Mesenteric fat pad (tissue), 1 donor: ENCODE measurements around the gene GCNT3. TPM values are rescaled to one million over a fixed set of nuclear protein-coding genes. Genes with fewer than 3 reads are reported as not detected.
"Not testable (repeated sequence)": the region's sequence is repeated elsewhere in the genome, so short reads cannot be mapped to it uniquely, and the experiment has no call there.

Source experiments
- DNase-seq: peaks from one replicate; pipeline ENCODE4 v3.0.0-alpha.2; 2020; ENCODE audit warnings: low spot score
- total RNA-seq: library from RNA; stranded (reverse); fragmentation: NEBNext Ultra II Directional; extraction: Animal tissue kit (Norgen Biotek cat#: 25700); gene quantifications from one replicate; pipeline ENCODE4 v1.2.1, GENCODE V29; 2021
- donor health status: DM: yes; HTN: yes; CAD: no.

The GCNT3 gene
- total RNA-seq, 1 donor from 2014 or later = 0.55 TPM

- DNase-seq = no peak
Measured at GRCh38 chr15:59616379-59616778, 4.8 kb downstream of the GCNT3 start.

- no peak for DNase-seq
Measured at GRCh38 chr15:59618406-59618805, 6.8 kb downstream of the GCNT3 start.

GRCh38 chr15:59622289-59622688 is 10.7 kb downstream of the GCNT3 start:
- no peak for DNase-seq

GRCh38 chr15:59632714-59633113 is 21.1 kb downstream of the GCNT3 start:
- no peak for DNase-seq

- no peak for DNase-seq
Measured at GRCh38 chr15:59636184-59636583, 24.6 kb downstream of the GCNT3 start.

- not testable (repeated sequence) for DNase-seq
Measured at GRCh38 chr15:59637507-59637906, 25.9 kb downstream of the GCNT3 start.

GRCh38 chr15:59642351-59642750 is 30.8 kb downstream of the GCNT3 start:
- no peak for DNase-seq

GRCh38 chr15:59644756-59645155 is 33.2 kb downstream of the GCNT3 start:
- DNase-seq = no peak

GRCh38 chr15:59645812-59646211 is 34.2 kb downstream of the GCNT3 start:
- DNase-seq = not testable (repeated sequence)

GRCh38 chr15:59646277-59646676 is 34.7 kb downstream of the GCNT3 start:
- DNase-seq = no peak

- DNase-seq = no peak
Measured at GRCh38 chr15:59647085-59647484, 35.5 kb downstream of the GCNT3 start.

GRCh38 chr15:59649603-59650002 is 38.0 kb downstream of the GCNT3 start:
- no peak for DNase-seq

GRCh38 chr15:59654046-59654445 is 42.5 kb downstream of the GCNT3 start:
- no peak for DNase-seq

GRCh38 chr15:59656897-59657634 is 45.5 kb downstream of the GCNT3 start, which contains the start of gene GTF2A2:
Gene GTF2A2, minus strand, starts transcription at chr15:59657515. Its CDS starts 5,238 bp downstream, at chr15:59652277.
- peak; percentile 98 for DNase-seq

- DNase-seq = no peak
Measured at GRCh38 chr15:59657635-59658125, 46.1 kb downstream of the GCNT3 start.

GRCh38 chr15:59659366-59659765 is 47.8 kb downstream of the GCNT3 start:
- DNase-seq = no peak

- DNase-seq = no peak
Measured at GRCh38 chr15:59662260-59662659, 50.7 kb downstream of the GCNT3 start.

GRCh38 chr15:59668556-59668955 is 57.0 kb downstream of the GCNT3 start:
- DNase-seq = no peak

Other genes with a start within 250 kb of the GCNT3 start
- 68.7 TPM for gene MYO1E, start 238.9 kb upstream of the GCNT3 start, total RNA-seq
- gene FAM81A, start 173.6 kb upstream of the GCNT3 start, total RNA-seq = 0.35 TPM
- 94.7 TPM for gene GTF2A2, start 45.7 kb downstream of the GCNT3 start, total RNA-seq
- gene BNIP2, start 77.5 kb downstream of the GCNT3 start, total RNA-seq = 96.4 TPM